ENCODE results near the gene NFAT5. TPM values are rescaled to one million over a fixed set of nuclear protein-coding genes. Genes with fewer than 3 reads are reported as not detected.
A peak's percentile ranks its signal among the peaks of the same experiment; 100 is the strongest.
"Not testable (repeated sequence)": the region's sequence is repeated elsewhere in the genome, so short reads cannot be mapped to it uniquely, and the experiment has no call there.

NFAT5 gene
- total and polyA plus RNA-seq, 2 donors from 2014 or later, result 1.9 to 83.7 TPM

- FAIRE-seq (no peak), DNase-seq (peak in 4 of 5 donors; percentile 57 to 84 (median 67))
- TF ChIP-seq CTCF (IDR thresholded peaks at IDR 0.05; ENCODE audit: borderline replicate concordance, extremely low read depth, insufficient read depth), result no peak
- peaks cover 4 to 12% (median 7%) of the 10 kb centered on the region in 3 donors for H3K4me1 ChIP-seq (ENCODE audit: control insufficient read depth in 2 of 3, insufficient read depth in 2 of 3, low read depth in 1 of 3, low read length in 3 of 3)
- no peaks in the 10 kb centered on the region for H3K9me3 ChIP-seq (ENCODE audit: control insufficient read depth in 2 of 3, insufficient read depth in 1 of 3, low read length in 3 of 3)
- intact Hi-C loops (cut with DNase I), result no loop called here
- H3K27ac ChIP-seq (ENCODE audit: low read depth in 2 of 2, low read length in 2 of 2), result peak overlapping the region; percentile 99 to 100
- H3K4me3 ChIP-seq (ENCODE audit: low read length in 3 of 3), result peak overlapping the region; percentile 69 to 85 (median 82)
- H3K27me3 ChIP-seq (ENCODE audit: control insufficient read depth, insufficient read depth, low read length), result no peaks in the 10 kb centered on the region
- H3K36me3 ChIP-seq (ENCODE audit: control insufficient read depth in 2 of 3, insufficient read depth in 3 of 3, low read length in 3 of 3), result no peaks in the 10 kb centered on the region
- H3K9ac ChIP-seq (ENCODE audit: low read length in 3 of 3), result peak overlapping the region; percentile 80 to 92 (median 89)
Observed at GRCh38 chr16:69566981-69567680, 1.4 kb downstream of the NFAT5 start.

GRCh38 chr16:69568676-69569075, 2.9 kb downstream of the NFAT5 start:
- DNase-seq, result no peak
- no peak for FAIRE-seq

GRCh38 chr16:69578771-69579170, 13.0 kb downstream of the NFAT5 start:
- H3K4me3 ChIP-seq (ENCODE audit: low read length in 3 of 3); intact Hi-C loops (cut with DNase I); H3K27ac ChIP-seq (ENCODE audit: low read depth in 2 of 2, low read length in 2 of 2); H3K36me3 ChIP-seq (ENCODE audit: control insufficient read depth in 2 of 3, insufficient read depth in 3 of 3, low read length in 3 of 3); FAIRE-seq; H3K4me1 ChIP-seq (ENCODE audit: control insufficient read depth in 2 of 3, insufficient read depth in 2 of 3, low read depth in 1 of 3, low read length in 3 of 3); DNase-seq; H3K27me3 ChIP-seq (ENCODE audit: control insufficient read depth, insufficient read depth, low read length); H3K9me3 ChIP-seq (ENCODE audit: control insufficient read depth in 2 of 3, insufficient read depth in 1 of 3, low read length in 3 of 3); H3K9ac ChIP-seq (ENCODE audit: low read length in 3 of 3): not testable (repeated sequence)

More at GRCh38 chr16:69568676-69569075, 2.9 kb downstream of the NFAT5 start:
- Histone ChIP-seq H3K4me1 (ENCODE audit: control insufficient read depth in 2 of 3, insufficient read depth in 2 of 3, low read depth in 1 of 3, low read length in 3 of 3) (peaks cover 4 to 11% (median 7%) of the 10 kb centered on the region in 3 donors), H3K36me3 (ENCODE audit: control insufficient read depth in 2 of 3, insufficient read depth in 3 of 3, low read length in 3 of 3) (no peaks in the 10 kb centered on the region), H3K27me3 (ENCODE audit: control insufficient read depth, insufficient read depth, low read length) (no peaks in the 10 kb centered on the region), H3K27ac (ENCODE audit: low read depth in 2 of 2, low read length in 2 of 2) (no peak overlapping the region), H3K4me3 (ENCODE audit: low read length in 3 of 3) (peak overlapping the region; percentile 7 to 69 (median 28)), H3K9me3 (ENCODE audit: control insufficient read depth in 2 of 3, insufficient read depth in 1 of 3, low read length in 3 of 3) (no peaks in the 10 kb centered on the region), H3K9ac (ENCODE audit: low read length in 3 of 3) (peak overlapping the region in 1 of 3 donors; percentile 27)
- no peak for TF ChIP-seq CTCF (IDR thresholded peaks at IDR 0.05; ENCODE audit: borderline replicate concordance, extremely low read depth, insufficient read depth)
- intact Hi-C loops (cut with DNase I), result no loop called here

- Histone ChIP-seq H3K9me3 (ENCODE audit: control insufficient read depth in 2 of 3, insufficient read depth in 1 of 3, low read length in 3 of 3) (no peaks in the 10 kb centered on the region), H3K27ac (ENCODE audit: low read depth in 2 of 2, low read length in 2 of 2) (no peak overlapping the region), H3K27me3 (ENCODE audit: control insufficient read depth, insufficient read depth, low read length) (no peaks in the 10 kb centered on the region), H3K36me3 (ENCODE audit: control insufficient read depth in 2 of 3, insufficient read depth in 3 of 3, low read length in 3 of 3) (peaks cover 0 to 5% (median 0%) of the 10 kb centered on the region in 3 donors), H3K9ac (ENCODE audit: low read length in 3 of 3) (no peak overlapping the region), H3K4me1 (ENCODE audit: control insufficient read depth in 2 of 3, insufficient read depth in 2 of 3, low read depth in 1 of 3, low read length in 3 of 3) (peaks cover 0 to 2% (median 0%) of the 10 kb centered on the region in 3 donors), H3K4me3 (ENCODE audit: low read length in 3 of 3) (no peak overlapping the region)
- intact Hi-C loops (cut with DNase I), result no loop called here
- DNase-seq (no peak), FAIRE-seq (no peak)
- no peak for TF ChIP-seq CTCF (IDR thresholded peaks at IDR 0.05; ENCODE audit: borderline replicate concordance, extremely low read depth, insufficient read depth)
Observed at GRCh38 chr16:69579783-69580481, 14.2 kb downstream of the NFAT5 start.

All from kidney (tissue), 14 donors.